ENCODE data around the gene GNAO1. TPM values are rescaled to one million over a fixed set of nuclear protein-coding genes. Genes with fewer than 3 reads are reported as not detected.

Gene GNAO1
- not detected in 2 replicates for total RNA-seq

DNA sequence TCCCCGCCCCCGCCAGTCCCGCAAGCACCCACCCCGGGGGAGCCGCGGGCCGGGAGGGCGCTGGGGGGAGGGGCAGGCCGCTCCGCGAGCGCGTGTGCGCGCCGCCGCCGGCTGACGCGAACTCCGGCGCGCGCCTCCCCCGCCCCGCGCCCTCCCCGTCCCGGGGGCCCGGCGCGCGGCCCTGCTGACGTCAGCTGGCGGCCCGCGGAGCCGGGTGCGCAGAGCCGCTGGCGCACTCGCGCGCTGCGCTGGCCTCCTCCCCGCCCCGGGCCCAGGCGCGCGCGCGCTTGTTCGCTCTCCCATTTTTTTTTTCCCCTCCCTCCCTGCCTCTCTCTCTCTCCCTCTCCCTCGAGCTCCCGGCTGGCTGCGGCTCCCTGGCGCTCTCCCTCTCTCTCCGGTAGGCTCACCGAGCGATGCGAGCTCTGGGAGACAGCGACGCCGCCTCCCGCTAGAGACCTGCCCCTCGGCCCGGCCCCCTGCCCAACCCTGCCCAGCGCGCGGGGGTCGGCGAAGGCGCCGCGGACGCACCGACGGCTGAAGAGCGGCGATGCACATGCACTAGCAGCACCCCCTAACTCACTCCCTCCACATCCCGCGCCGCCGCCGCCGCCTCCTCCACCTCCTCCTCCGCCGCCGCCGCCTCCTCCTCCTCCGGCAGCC, at the start of gene GNAO1:
Gene GNAO1 (plus strand): TSS at position 334 of the 660 bp plus-strand sequence. CDS start 747 bp downstream, outside the sequence.
- DNase-seq (ENCODE audit: extremely low read depth, low read depth, low spot score): no peak

GRCh38 chr16:56143666-56144065, 47.6 kb upstream of the GNAO1 start:
- no peak for DNase-seq (ENCODE audit: extremely low read depth, low read depth, low spot score)

DNA sequence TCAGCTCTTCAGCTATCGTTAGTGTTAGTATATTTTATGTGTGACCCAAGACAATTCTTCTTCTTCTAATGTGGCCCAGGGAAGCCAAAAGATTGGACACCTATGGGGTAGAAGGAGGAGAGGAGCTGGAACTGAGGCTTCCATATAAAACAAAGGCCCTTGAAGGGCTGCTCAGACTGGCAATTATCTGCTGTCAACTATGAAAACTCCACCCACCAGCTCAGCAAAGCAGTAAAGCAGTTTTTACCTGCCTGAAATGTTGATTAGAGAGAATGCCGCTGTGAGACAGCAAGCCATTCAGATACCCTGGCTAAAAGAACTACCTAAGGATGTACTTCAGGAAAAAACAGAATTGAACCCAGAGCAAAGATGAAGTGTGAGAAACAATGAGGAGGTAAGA, 45.9 kb upstream of the GNAO1 start:
- no peak for DNase-seq (ENCODE audit: extremely low read depth, low read depth, low spot score)

DNA sequence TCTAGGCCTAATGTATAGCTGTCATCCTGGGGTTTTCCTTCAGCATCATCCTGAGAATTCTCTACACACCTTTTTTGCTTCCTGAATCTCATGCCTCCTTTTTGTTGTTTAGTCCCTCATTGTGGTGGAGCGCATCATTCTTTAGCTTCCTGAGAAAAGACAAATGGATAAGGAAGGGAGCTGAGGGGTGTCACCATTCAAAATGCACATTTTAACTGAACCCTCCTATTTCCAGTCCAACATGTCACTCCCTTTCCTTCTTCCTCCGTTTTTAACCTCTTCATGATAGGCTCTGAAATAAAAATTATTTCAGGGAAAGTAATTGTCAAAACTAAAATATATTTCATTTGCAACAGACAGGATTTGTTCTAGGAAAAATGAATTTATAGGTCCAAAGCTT, 39.7 kb upstream of the GNAO1 start:
- DNase-seq (ENCODE audit: extremely low read depth, low read depth, low spot score): no peak

DNA sequence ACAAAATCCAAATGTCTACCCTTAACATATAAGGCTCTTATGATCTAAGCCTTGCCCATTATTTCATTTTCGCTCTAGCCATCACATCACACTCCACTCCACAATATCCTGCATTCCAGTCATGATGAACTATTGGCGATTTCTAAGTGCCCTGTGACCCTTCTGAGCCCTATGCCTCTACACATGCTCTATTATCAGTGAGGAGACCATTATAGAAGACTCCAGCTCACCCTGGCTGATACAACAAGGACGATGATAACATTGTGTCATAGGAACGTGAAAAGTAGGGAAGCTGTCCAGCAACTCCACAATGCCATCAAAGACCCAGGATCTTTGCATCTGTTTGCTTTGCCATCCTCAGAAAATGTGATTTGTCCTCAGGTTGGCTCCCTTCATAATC, 29.6 kb upstream of the GNAO1 start:
- no peak for DNase-seq (ENCODE audit: extremely low read depth, low read depth, low spot score)

- no peak for DNase-seq (ENCODE audit: extremely low read depth, low read depth, low spot score)
Observed at GRCh38 chr16:56163089-56163488, 28.2 kb upstream of the GNAO1 start.

DNA sequence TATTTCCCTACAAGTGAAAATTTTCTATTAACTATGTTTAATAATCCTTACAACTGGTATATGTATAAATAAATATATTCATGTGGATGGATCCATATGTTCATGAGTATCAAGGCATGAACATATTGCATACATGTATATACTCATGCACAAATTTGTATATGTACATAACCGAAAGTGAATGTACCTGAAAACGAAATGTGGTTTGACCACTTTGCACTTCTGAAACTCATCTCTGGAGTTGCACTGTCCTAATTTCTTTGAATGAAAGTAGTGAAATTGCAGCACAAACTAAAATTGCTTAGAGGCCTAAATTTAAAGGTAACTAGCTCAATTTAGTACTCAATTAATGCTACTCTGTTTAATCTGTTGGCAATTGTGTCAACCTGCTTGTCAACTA, 27.4 kb upstream of the GNAO1 start:
- no peak for DNase-seq (ENCODE audit: extremely low read depth, low read depth, low spot score)

DNA sequence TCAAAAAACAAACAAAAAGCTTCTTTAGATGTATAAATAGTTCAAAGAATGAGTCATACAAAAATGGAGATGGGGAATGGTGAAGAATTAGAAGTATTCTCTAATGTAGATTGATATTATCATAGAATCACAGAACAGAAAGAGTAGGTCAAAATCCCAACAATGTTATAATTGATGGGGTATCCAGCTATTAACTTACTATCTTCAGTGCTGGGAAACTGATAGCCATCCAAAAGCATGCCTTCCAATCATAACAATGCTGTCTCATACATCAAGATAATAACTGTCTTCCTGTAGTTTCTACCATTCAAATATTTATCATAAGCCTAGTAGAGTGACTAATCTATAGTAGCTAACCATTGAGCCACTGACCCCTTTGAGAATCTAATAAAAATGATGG, 26.7 kb upstream of the GNAO1 start:
- DNase-seq (ENCODE audit: extremely low read depth, low read depth, low spot score): no peak

DNA sequence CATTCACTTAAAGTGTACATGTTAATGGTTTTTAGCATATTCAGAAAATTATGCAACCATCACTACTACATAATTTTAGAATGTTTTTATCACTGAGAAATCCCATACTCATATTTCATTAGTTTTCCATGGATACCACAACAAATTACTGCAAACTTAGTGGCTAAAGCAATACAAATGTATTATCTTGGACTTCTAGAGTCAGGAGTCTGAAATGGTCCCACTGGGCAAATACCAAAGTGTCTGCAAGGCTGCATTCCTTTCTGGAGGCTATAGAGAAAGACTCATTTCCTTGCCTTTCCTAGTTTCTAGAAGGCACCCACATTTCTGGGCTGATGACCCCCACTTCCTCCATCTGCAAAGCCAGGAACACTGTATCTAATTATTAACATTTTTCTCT, 16.9 kb upstream of the GNAO1 start:
- DNase-seq (ENCODE audit: extremely low read depth, low read depth, low spot score): no peak

- no peak for DNase-seq (ENCODE audit: extremely low read depth, low read depth, low spot score)
Observed at GRCh38 chr16:56181401-56181800, 9.9 kb upstream of the GNAO1 start.

DNA sequence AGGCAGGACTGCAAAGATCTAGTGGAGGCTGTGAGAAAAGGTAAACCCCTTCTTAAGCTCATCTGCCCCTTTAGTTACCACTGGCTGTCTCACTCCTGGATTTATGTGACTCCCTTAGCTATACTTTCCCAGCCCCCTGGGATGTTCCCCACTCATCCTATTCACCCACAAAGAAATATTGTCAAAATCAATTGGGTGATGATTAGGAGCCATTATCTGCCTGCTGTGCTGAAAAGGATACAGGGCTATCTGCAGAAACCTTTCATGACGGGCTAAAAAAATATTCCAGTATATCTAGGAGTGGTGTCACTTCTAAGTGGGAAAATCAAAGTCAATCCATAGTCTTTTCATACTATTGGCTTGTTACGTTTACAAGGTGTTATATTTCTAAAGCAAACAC, 8.0 kb upstream of the GNAO1 start:
- DNase-seq (ENCODE audit: extremely low read depth, low read depth, low spot score): no peak

- no peak for DNase-seq (ENCODE audit: extremely low read depth, low read depth, low spot score)
Observed at GRCh38 chr16:56190048-56190676, 1.1 kb upstream of the GNAO1 start.

DNA sequence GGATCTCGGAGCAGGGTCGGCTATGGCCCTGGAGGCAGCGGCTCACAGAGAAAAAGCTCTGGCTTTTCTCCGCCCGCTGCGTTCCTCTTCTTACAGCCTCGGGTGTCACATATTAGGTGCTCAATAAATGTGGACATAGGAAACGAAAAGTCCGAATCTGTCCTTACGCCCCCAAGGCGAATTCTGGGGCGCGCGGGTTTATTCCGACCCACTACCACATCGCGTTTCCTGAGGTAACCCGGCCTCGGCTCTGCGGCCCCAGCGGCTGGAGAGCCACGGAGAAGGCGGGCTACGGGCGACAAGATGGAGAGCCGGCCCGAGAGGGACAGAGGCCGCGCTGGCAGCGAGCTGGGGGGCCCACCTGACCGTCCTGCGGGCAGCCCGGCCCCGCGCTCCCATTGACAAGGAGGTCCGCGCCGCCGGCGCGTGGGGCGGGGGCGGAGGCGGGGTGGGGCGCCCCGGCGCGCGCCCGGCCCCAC, 573 bp upstream of the GNAO1 start:
- no peak for DNase-seq (ENCODE audit: extremely low read depth, low read depth, low spot score)

GRCh38 chr16:56191835-56192634, 746 bp downstream of the GNAO1 start:
- DNase-seq (ENCODE audit: extremely low read depth, low read depth, low spot score): no peak

DNA sequence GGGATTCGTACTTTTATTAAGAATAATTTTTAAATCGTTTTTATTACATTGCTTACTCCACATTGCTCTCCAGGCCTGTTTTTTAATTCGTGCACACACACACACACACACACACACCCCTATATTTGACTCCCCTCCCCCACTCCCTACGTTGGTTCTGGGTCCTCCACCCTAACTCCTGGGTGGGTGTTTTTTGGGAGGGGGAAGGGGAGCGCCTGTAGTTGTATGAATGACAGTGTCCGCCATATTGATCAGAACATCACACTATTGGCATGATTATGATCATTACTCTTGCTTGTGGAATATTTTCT, 1.3 kb downstream of the GNAO1 start:
- no peak for DNase-seq (ENCODE audit: extremely low read depth, low read depth, low spot score)

- DNase-seq (ENCODE audit: extremely low read depth, low read depth, low spot score): no peak
Observed at GRCh38 chr16:56192986-56193945, 2.0 kb downstream of the GNAO1 start.

DNA sequence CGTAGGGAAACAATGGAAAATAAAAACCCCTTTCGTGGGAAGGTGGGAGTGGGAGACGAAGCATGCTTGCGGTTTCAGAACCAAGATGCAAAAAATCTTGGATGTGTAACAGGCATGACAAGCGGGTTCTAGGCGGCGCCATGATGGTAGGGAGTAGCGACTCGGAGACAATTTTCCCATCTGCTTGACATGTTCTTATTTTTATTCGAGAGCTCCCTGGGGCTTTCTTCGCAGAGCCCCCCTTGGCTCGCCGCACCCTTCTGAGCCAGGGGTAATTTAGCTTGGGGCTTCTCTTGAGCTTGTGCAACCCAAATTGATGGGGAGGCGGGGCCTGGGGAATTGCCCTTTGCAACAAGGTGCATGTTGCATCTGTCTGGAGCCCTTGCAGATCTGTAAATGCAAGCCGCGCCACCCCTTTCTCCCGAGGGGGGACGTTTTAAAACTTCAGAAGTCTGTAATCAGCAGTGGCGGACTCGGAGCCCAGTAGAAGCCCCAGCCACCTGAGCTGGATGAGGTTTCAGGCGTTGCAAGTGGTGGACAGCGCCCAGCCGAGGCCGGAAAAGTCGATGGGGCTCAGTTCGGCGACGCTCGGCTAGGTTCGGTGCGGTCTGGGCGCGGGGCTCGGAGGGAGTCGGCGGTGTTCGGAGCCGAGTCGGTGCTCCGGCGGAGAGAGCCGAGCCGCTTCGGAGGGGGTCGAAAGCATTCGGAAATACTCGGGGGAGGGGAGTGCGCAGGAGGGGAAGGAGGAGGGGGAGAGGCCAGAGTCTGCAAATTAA, 2.9 kb downstream of the GNAO1 start:
- DNase-seq (ENCODE audit: extremely low read depth, low read depth, low spot score): peak; percentile 1

DNA sequence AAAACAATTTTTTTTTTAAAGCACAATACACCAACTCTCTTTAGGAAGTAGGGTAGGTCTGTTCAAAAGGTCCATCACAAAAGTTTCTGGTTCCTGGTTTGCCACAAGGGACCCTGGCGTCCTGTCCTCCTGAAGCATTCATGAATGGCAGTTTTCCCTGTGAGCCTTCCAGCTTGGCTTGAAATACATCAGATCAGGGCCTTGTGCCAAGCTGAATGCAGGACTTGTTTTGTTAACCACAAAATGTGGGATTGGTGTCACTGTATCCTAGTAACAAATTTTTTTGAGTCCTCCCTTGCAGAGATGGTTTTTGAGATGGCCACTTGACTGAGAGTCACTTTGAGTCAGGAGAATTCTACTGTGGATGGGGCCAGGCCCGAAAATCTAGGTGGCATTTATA, 3.9 kb downstream of the GNAO1 start:
- no peak for DNase-seq (ENCODE audit: extremely low read depth, low read depth, low spot score)

- no peak for DNase-seq (ENCODE audit: extremely low read depth, low read depth, low spot score)
Observed at GRCh38 chr16:56196381-56196780, 5.1 kb downstream of the GNAO1 start.

Data from glomerular endothelial cell (primary cell).